ENCODE results near the gene MRPS27.

Gene MRPS27

DNA sequence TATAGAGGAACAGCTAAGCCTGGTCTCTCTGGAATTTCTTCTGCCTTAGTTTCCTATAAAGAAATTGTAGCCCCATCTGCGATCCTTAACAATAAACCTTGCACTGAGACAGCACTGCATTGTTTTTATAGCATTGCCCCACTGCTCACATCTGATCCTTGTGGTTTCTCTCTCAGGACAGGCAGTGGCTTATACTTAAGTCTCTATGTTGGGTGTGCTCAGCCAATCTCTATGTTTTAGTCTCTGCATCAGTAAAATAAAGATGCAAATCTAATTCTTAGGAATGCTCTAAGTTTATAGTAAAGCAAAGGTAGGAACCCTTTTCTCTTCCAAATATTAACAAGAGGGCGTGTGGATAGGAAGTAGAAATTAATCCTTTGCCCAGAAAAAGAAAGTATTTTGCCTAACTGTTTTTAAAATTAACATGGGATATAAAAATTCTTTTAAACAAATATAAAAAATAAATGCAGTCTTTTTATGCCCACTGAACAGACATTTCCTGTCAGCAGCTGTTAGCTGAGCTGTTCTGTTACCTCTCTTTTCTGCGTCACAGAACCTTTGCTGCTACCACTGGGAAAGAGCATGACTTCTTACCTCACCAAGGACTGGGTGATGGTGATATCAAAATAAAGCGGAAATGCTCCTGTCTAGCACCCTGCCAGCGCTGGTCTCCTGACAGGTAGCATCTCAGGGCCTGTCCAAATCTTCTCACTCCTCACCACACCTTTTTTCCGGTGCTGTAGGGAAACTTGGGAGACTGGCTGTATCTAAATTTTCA is 29.5 kb downstream of the MRPS27 start:
- DNase-seq (ENCODE audit: low read depth, low spot score): no peak

DNA sequence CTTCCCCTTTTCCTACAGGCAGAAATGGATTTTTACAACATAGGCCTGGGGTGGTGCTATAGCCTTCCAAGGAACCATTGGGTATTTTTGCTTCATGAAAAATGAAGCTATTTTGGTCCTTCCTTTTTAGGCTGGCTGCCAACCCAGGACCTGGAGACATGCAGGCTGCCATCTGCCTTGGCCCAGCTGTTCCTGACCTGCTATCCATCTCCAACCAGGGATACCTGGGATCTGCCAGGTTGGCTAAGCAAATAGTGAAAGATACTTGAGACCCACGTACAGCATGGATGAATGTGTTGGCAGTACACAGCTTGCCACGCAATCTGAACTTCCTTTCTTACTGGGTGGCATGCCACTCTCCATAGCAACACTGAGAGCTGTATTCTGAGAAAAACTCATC is 31.1 kb downstream of the MRPS27 start:
- DNase-seq (ENCODE audit: low read depth, low spot score): no peak

DNA sequence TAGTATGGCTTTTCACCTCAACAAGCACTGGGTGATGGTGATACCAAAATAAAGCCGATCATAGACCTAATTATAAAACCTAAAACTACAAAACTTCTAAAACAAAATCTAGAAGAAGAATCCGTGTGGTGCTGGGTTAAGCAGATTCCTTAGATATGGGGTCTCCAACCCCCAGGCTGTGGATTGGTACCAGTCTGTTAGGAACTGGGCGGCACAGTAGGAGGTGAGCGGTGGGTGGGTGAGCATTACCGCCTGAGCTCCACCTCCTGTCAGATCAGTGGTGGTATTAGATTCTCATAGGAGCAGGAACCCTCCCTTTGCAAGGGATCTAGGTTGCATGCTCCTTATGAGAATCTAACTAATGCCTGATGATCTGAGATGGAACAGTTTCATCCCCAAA is 33.2 kb downstream of the MRPS27 start:
- no peak for DNase-seq (ENCODE audit: low read depth, low spot score)

DNA sequence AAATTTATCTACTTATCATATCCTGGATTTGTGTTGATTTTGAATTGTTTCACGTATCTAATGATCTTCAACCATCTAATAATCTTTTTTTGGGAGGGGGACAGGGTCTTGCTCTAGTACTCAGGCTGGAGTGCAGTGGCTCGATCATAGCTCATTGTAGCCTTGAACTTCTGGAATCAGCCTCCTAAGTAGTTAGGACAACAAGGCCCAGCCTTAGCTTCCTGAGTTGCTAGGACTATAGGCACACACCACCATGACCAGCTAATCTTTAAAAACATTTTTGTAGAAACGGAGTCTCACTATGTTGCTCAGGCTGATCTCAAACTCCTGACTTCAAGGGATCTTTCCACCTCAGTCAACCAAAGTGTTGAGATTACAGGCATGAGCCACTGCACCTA is 34.6 kb downstream of the MRPS27 start:
- no peak for DNase-seq (ENCODE audit: low read depth, low spot score)

DNA sequence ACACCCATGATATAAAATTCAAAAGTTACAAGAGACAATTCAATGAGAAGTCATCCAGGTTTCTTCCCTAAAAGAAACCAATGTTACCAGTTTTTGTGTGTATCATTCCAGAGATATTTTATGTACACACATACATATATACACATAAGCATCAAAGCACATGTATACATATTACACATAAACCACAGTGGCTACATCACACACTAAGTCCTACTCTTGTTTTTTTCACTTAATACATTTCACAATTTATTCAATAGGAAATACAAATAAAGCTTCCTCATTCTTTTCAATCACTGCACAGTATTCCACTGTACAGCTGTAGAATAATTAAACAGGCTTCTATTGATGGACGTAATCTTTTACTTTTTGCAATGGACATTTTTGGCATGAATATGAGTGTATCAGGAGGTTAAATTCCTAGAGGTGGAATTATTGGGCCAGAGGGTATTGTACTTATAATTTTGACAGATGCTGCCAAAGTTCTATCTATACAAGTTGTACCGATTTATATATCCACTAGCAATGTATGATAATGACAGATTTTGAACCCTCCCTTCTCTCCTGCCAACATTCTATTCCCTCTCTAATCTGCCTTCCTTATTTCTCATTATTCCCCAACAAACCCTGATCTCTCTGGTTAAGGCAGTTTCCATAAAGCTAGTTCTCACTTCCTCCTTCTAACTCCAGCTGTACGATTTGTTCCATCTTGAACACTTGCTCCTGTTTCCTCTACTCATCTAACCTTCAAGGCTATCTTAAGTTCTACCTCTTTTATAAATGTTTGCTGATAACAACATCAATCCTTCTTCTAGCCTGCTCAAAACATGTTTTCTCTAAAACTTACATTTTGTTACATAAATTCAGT is 35.2 kb downstream of the MRPS27 start:
- no peak for DNase-seq (ENCODE audit: low read depth, low spot score)

DNA sequence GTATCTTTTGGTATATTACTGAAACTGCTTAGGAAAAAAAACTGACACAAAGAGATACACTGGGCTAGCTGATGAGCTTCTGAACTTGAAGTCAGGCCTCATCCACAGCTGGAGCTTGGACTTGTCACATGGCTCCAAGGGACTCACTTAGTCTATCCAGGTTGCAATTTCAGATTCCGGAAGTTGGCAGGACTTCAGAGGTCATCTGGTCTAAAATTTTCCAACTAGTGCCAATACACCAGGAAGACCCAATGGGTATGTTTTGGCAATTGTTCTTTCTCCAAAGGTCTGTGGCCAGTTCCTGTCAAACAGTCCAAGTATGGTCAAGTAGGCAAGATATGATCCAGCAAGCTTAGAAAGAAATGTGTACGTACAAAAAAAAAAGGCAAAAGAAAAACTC is 36.7 kb downstream of the MRPS27 start:
- DNase-seq (ENCODE audit: low read depth, low spot score): no peak

DNA sequence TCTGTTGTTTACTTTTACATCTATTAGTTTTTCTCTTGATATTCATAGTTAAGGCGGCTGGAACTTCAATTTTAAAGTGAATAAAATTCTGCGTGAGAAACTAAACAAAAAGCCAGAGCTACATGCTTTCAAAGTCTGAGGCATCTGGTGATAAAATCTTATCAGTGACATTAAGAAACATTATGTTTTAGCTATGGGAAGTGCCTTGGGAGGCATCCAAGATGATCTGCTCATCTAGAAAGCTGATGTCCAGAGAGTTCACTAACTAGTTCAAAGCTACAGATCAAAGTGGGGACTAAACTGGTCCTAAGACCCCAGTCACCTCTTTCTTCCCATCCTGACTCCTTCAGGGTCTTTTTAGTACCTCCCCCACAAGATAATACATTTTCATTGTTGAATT is 37.2 kb downstream of the MRPS27 start:
- DNase-seq (ENCODE audit: low read depth, low spot score): no peak

DNA sequence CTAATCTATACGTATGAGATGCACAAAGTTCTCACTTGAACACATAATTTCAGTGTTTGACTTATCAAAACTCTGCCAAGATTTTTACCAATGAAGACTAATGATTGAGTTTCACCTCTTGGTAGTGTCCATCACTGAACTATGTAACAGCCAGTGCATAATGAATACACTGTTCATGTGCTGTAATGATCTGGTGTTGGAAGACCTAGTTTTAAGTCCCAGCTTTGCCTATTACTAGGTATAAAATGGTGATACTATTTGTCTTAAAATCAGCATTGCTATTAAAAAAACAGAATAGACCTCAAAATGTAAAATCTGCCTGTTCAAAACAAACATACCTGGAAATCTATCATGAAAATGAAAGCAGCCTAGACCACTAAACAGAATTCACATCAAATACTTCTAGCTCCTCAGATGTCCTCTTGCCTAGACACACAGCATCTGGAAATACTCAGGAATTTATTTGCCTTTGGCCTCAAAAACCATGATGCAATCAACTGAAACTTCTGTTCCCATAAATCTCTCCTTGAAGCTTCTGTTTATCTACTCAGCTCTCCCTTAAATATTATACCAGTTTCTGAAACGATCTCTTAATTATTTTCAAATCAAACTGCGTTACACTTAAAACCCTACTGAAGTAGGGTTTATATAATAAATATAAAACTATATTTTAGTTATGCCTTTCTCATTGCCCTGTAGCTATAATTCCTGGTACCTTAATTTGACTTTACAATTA is 38.1 kb downstream of the MRPS27 start:
- DNase-seq (ENCODE audit: low read depth, low spot score): no peak

DNA sequence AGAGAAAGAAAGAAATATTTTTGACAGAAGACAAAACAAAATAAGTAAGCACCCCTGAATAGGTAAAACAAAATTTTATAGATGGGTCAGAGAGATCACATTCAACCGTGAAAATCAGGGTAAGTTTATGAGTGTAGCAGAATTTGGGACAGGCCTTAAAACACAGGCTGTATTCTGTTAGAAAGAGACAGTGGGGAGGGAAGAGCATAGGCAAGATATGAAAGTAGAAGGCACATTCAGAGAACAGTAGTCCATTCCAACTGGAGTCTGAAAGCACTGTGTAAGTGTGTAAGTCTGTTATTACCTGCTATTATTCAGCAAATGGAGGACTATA is 38.6 kb downstream of the MRPS27 start:
- DNase-seq (ENCODE audit: low read depth, low spot score): no peak

DNA sequence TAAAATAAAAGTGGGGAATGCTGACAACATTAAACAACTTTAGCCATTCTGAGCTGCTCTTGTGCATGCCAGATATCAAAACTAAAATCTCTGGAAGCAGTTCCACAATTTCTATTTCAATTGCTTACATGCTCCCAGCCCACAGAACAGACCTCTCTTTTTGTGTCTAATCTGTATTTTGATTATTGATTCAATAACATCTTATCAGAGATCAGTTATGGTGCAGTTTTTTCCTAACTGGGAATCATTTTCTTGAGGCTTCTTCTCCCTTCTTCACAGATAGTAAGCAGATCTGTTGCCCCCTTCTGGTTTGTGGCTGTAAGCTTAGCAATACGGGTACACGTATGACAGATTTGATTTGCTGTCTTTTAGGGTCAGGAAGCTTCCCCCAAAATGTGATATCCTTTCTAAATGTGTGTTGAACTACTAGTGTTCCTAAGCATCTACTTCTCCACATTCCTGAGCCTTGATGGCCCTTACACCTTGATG is 39.4 kb downstream of the MRPS27 start:
- peak; percentile 5 for DNase-seq (ENCODE audit: low read depth, low spot score)

DNA sequence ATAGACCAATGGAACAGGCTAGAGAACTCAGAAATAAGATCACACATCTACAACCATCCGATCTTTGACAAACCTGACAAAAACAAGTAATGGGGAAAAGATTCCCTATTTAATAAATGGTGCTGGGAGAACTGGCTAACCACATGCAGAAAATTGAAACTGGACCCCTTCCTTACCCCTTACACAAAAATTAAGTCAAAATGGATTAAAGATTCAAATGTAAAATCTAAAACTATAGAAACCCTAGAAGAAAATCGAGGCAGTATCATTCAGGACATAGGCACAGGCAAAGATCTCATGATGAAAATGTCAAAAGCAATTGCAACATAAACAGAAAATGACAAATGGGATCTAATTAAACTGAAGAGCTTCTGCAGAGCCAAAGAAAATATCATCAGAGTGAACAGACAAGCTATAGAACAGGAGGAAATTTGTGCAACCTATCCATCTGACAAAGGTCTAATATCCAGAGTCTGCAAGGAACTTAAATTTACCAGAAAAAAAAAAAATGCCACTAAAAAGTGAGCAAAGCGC is 43.8 kb downstream of the MRPS27 start:
- no peak for DNase-seq (ENCODE audit: low read depth, low spot score)

DNA sequence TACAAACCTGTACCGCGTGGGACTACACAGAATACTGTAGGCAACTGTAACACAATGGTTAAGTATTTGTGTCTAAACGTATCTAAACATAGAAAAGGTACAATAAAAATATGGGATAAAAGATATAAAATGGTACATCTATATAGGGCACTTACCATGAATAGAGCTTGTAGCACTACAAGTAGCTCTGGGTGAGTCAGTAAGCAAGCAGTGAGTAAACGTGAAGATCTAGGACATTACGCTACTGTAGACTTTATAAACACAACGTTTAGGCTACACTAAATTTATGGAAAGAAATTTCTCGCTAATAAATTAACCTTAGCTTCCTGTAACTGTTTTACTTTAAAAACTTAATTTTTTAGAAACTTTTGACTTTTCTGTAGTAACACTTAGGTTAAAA is 46.5 kb downstream of the MRPS27 start:
- DNase-seq (ENCODE audit: low read depth, low spot score): no peak

DNA sequence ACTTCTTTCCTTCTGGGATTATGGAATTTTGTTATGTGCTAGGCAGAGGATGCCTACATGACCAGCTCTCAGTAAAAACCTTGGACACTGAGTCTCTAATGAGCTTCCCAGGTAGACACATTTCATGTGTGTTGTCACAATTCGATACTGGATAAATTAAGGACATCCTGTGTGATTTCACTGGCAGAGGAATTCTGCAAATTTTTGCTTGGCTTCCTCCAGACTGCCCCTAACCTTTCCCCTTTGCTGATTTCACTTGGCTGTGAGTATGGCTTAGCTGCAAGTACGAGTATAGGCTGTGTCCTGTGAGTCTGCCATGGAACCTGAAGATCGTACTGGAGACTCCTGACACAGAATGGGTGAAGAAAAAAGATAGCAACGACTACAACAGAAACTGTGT is 47.6 kb downstream of the MRPS27 start:
- no peak for DNase-seq (ENCODE audit: low read depth, low spot score)

DNA sequence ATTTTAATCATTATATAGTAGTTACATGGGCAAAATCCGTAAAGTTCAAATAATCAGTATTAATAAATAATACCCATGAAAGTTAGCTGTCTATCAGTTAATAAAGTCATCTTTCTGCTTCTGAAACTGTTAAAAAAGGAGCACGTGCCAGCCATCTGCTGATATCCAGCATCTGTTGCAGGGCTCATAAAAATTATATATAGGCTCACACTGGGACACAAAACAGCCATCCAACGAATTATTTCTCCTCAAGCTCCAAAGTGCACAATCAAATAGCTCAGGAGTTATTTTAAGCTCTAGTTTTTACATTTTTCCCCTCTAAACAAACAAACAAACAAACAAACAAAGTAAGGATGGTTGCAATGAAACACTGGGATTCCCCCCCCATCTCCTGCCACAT is 48.3 kb downstream of the MRPS27 start:
- DNase-seq (ENCODE audit: low read depth, low spot score): no peak

DNA sequence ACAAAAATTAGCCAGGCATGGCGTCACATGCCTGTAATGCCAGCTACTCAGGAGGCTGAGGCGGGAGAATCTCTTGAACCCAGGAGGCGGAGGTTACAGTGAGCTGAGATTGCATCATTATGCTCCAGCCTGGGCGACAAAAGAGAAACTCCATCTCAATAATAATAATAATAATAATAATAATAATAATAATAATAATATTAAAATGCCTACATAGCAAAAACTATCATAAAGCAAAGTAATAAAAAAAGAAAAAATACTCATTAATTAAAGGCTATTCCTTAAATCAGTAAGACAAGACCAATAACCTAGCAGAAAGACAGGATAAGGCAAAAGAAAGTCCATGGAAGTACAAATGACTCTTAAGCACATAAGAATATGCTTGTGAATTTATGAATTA is 50.0 kb downstream of the MRPS27 start:
- DNase-seq (ENCODE audit: low read depth, low spot score): no peak

DNA sequence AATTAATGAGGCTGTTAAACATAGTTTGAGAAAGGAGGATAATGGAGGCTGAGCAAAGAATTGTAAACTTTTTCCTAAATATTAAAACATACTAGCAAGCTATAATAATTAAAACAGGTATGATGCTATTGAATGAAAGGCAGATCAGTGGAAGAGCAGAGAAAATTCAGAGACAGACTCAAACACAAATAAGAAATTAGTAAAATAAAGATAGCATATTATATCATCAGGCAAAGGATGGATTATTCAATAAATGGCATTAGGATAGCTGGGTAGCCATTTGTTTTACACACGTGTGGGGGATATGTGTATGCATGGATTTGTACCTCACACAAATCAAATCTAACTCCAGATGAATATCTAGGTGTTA is 50.6 kb downstream of the MRPS27 start:
- DNase-seq (ENCODE audit: low read depth, low spot score): no peak

DNA sequence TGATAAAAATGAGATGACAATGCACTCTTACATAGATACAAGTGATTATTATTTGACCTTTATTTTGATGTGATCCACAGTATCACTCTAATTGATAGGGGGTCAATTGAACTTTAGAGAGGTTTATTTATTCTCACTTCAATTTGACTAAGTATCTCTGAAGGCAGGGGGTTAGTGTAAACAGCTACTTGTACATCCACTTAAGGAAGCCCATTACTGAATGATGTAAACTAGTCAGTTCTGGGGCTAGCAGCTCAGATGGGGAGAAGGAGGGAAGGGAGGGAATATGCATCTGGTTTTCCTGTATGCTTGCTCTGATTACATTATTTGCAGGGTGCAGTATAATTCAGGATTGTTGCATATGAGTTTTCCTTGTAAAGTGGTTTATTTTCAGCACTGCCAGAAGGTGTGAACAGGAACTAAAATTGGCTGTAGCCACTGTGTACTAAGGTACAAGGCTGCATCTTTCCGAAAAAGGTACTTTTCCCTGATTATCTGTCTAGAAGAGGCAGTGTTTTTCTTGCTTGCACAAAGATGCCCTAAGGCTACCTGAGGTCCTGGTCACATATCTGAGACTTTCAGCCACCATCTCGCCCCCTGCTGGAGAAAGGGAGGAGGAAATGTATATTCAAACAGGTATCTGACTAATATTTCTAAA is 51.2 kb downstream of the MRPS27 start:
- DNase-seq (ENCODE audit: low read depth, low spot score): peak; percentile 25

DNA sequence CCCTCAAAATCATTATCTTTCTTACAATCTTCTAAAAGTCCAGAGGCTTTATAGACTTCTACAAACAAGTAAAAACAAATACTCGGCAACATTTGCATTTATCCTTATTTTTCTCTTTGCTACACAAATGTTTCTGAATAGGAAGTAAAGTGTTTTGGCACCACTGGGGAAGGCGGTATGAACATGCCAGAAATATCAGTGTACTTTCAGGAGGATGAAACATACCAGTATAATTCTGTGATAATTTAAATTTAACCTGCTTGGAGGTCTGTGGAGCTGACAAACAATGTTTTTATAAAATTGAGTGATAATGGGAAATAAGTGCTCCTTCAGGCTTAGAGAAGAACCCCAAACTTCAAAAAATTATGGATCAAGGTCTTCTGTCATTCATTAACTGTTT is 51.8 kb downstream of the MRPS27 start:
- no peak for DNase-seq (ENCODE audit: low read depth, low spot score)

DNA sequence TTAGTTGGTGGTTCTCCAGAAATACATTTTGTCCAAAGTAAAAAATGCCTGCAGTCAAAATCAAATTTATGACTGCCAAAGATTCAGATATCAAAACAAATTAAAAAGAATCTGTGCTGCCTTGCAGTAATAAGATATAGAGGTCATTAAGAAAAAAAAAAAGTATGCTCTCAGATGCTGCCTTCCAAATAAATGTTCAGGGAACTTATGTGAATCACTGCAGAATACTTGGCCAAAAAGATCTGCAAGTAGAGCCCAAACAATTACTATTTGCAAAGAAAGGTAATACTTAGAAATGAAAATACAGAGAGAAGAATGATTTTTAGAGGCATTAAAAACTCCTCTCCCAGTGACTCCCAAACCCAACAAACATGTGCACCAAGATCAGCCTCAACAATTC is 52.4 kb downstream of the MRPS27 start:
- DNase-seq (ENCODE audit: low read depth, low spot score): no peak

DNA sequence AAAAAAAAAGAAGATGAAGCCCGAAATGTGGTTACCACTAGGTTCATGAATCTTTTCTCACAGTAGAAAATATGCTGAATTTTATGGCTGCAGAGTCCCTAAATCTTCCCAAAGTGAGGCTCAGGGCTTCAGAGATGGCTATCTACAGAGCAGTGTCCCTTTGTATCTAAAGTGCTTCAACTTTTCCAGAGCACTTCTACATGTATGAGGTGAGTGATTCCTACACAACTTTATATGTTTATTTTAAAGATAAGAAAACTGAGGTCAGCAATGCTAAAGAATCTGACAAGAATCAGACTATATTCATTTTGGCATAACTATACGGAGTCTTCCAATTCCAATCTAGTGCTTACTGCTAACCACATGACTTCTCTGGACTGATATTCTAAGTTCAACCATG is 53.2 kb downstream of the MRPS27 start:
- DNase-seq (ENCODE audit: low read depth, low spot score): no peak

DNA sequence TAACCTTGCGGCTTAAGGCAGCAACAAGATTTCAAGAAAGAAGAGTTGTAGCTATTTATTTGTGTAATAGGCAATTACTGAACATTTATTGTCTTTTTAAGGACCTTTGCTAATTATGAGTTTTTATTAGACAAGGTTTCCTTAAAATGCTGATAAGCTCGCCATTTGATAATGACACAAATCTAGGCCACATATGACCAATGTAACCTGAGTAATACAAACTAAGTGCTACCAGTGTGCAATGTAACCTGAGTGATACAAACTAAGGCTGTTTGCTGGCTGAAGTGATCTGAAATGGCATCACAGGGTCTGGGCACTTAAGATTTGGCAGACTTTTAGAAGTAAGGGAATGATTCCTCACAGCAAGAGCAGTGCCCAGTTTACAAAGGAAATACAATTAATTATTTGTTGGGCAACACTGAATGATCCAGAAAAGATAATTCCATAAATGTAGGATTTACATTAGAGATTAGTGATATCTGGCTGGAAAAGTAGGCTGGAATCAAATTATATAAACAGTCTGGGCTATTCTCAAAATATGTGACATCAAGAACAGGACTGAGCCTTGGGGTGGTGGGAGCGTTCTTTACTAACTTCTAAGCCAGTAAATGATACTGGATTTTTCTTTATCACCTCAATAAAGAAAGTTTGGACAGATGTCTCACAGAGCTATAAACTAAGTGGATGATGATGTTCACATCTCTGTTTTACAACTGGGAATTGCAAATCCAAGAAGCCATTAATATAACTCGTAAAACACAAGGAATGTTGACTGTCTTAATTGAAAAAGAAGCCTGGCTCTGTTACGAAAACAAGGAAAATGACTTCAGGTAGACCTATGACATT is 54.8 kb downstream of the MRPS27 start:
- DNase-seq (ENCODE audit: low read depth, low spot score): no peak
